ENCODE measurements around the gene RNF121.

RNF121 gene

DNA sequence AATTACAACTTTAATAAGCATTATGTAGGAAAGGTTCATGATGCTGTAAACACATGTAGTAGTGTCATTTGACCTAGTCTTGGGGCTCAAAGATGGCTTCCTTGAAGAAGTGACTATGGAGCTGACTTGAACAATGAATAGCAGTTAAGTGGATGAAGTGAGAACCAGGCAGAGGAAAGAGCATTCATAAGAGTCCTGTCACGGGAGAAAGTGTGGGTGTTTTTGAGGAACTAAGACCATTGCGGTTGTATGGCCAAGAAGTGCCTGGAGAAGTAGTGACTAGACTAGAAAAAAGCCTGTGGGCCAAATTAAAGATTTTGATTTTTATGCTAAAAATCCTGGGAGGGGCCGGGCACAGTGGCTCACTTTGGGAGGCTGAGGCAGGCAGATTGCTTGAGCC is 62.6 kb downstream of the RNF121 start:
- CTCF ChIA-PET: no interaction called here
- no peak for DNase-seq (ENCODE audit: extremely low spot score)
- TF ChIP-seq FOXA1 (IDR thresholded peaks at IDR 0.05): no peak
- no peak for TF ChIP-seq HDGF (IDR thresholded peaks at IDR 0.05; ENCODE audit: borderline replicate concordance)
- no peak for TF ChIP-seq CTBP1 (IDR thresholded peaks at IDR 0.05; ENCODE audit: borderline replicate concordance)
- POLR2A ChIA-PET: no interaction called here

DNA sequence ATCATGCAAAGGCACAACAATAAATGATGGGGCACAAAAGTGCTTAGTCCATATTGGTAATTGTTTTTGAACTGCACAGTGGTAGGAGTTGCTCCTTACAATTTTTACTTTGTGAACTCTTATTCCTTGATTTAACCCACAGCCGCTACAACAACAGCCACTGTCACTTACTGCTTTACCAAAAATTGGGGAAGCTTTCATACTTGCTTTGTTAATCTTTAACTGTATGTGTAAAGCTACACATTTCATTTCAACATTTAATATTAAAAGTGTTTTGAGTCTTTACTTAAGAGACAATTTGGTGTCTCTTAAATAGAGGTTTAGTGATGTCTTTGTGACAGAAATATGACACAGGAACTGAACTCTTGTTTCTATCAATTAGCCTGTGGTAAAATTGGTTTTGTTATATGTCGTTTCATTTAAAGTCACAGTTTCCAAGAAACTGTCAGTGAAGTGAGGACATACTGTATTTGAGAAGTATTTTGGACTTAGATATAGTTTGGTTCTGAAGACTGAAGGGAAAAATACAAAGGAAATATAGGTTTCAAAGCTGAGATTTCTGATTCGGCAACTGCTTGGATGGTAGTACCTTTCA is 63.4 kb downstream of the RNF121 start:
- ChIA-PET POLR2A (no interaction called here), CTCF (no interaction called here)
- no peak for TF ChIP-seq ARNT (IDR thresholded peaks at IDR 0.05)
- no peak for TF ChIP-seq FOXK2 (IDR thresholded peaks at IDR 0.05)
- TF ChIP-seq FOXA1 (IDR thresholded peaks at IDR 0.05): no peak
- TF ChIP-seq LEF1 (IDR thresholded peaks at IDR 0.05; ENCODE audit: borderline replicate concordance): no peak
- TF ChIP-seq TARDBP (IDR thresholded peaks at IDR 0.05): no peak
- TF ChIP-seq NFRKB (IDR thresholded peaks at IDR 0.05): no peak
- TF ChIP-seq L3MBTL2 (conservative IDR thresholded peaks at IDR 0.05): no peak
- TF ChIP-seq ELF4 (IDR thresholded peaks at IDR 0.05): no peak
- TF ChIP-seq ZNF384 (IDR thresholded peaks at IDR 0.05): no peak
- no peak for DNase-seq (ENCODE audit: extremely low spot score)

- CTCF ChIA-PET: no interaction called here
- no peak for TF ChIP-seq ELF4 (IDR thresholded peaks at IDR 0.05)
- TF ChIP-seq FOXM1 (IDR thresholded peaks at IDR 0.05; ENCODE audit: borderline replicate concordance): no peak
- TF ChIP-seq L3MBTL2 (conservative IDR thresholded peaks at IDR 0.05): no peak
- no peak for TF ChIP-seq TARDBP (IDR thresholded peaks at IDR 0.05)
- TF ChIP-seq ZNF384 (IDR thresholded peaks at IDR 0.05): no peak
- TF ChIP-seq FOXA1 (IDR thresholded peaks at IDR 0.05): no peak
- no peak for TF ChIP-seq SUZ12 (IDR thresholded peaks at IDR 0.05)
- no peak for TF ChIP-seq BHLHE40 (IDR thresholded peaks at IDR 0.05; ENCODE audit: borderline replicate concordance)
- no peak for TF ChIP-seq FOXK2 (IDR thresholded peaks at IDR 0.05)
- no peak for TF ChIP-seq LEF1 (IDR thresholded peaks at IDR 0.05; ENCODE audit: borderline replicate concordance)
- no peak for TF ChIP-seq SP1 (IDR thresholded peaks at IDR 0.05)
- TF ChIP-seq, protein P1, sequence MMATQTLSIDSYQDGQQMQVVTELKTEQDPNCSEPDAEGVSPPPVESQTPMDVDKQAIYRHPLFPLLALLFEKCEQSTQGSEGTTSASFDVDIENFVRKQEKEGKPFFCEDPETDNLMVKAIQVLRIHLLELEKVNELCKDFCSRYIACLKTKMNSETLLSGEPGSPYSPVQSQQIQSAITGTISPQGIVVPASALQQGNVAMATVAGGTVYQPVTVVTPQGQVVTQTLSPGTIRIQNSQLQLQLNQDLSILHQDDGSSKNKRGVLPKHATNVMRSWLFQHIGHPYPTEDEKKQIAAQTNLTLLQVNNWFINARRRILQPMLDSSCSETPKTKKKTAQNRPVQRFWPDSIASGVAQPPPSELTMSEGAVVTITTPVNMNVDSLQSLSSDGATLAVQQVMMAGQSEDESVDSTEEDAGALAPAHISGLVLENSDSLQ (IDR thresholded peaks at IDR 0.05): no peak
- no peak for TF ChIP-seq ARNT (IDR thresholded peaks at IDR 0.05)
- TF ChIP-seq NFRKB (IDR thresholded peaks at IDR 0.05): no peak
- no peak for TF ChIP-seq CTBP1 (IDR thresholded peaks at IDR 0.05; ENCODE audit: borderline replicate concordance)
- TF ChIP-seq HDGF (IDR thresholded peaks at IDR 0.05; ENCODE audit: borderline replicate concordance): no peak
- DNase-seq (ENCODE audit: extremely low spot score): no peak
- POLR2A ChIA-PET: no interaction called here
Observed at GRCh38 chr11:71994786-71995185, 65.9 kb downstream of the RNF121 start.

DNA sequence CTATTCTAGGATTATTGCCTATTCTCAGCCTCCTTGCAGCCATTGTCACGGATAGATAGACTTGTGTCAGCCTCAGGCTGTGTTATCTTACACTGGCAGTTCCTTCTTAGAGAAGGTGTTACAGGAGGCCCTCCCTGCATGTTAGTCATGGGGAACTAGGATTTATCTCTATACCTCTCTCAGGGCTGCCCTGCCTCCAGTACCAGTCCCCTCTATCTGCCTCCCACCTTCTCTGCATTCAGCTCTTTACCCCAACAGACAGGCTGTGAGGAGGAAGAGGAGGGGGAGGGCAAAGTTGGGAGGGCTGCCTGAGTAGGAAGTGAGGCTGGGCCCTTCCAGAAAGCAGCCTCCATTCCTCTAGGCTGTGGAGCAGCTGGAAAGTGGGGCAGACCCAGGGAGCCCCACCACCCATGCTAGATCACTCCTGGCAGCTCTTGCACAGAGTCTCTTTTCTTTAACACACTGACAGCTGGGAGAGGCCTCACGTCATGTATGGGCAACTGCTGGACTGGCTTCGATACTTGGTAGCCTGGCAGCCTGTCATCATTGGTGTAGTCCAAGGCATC is 67.0 kb downstream of the RNF121 start:
- ChIA-PET CTCF (no interaction called here), POLR2A (no interaction called here)
- TF ChIP-seq ZNF384 (IDR thresholded peaks at IDR 0.05): no peak
- no peak for TF ChIP-seq BHLHE40 (IDR thresholded peaks at IDR 0.05; ENCODE audit: borderline replicate concordance)
- TF ChIP-seq ELF4 (IDR thresholded peaks at IDR 0.05): no peak
- no peak for TF ChIP-seq FOXK2 (IDR thresholded peaks at IDR 0.05)
- TF ChIP-seq FOXM1 (IDR thresholded peaks at IDR 0.05; ENCODE audit: borderline replicate concordance): no peak
- TF ChIP-seq HDGF (IDR thresholded peaks at IDR 0.05; ENCODE audit: borderline replicate concordance): no peak
- no peak for TF ChIP-seq NFRKB (IDR thresholded peaks at IDR 0.05)
- TF ChIP-seq SP1 (IDR thresholded peaks at IDR 0.05): no peak
- no peak for TF ChIP-seq L3MBTL2 (conservative IDR thresholded peaks at IDR 0.05)
- no peak for TF ChIP-seq FOXA1 (IDR thresholded peaks at IDR 0.05)
- DNase-seq (ENCODE audit: extremely low spot score): no peak

DNA sequence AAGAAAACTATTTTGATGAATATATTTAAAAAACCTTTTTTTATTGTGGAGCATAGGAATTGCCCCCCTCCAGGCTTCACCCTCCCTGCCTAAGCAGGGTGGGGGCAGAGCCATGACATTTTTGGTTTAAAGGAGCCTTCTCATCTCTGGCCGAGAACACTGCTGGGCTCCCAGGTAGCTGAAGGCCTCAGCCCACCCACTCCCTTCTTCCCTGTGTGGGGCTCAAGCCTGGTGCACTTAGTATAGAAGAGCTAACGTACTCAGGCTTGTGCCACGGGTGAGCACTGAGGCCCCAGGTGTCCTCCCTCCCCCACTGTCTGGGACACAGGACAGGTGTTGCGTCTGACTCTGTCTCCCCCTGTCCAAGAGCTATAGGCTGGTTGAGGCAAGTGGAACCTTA is 67.7 kb downstream of the RNF121 start:
- TF ChIP-seq SUZ12 (IDR thresholded peaks at IDR 0.05) (no peak), LEF1 (IDR thresholded peaks at IDR 0.05; ENCODE audit: borderline replicate concordance) (no peak), SP1 (IDR thresholded peaks at IDR 0.05) (no peak), TARDBP (IDR thresholded peaks at IDR 0.05) (no peak), FOXM1 (IDR thresholded peaks at IDR 0.05; ENCODE audit: borderline replicate concordance) (no peak), BHLHE40 (IDR thresholded peaks at IDR 0.05; ENCODE audit: borderline replicate concordance) (no peak), FOXA1 (IDR thresholded peaks at IDR 0.05) (no peak), HDGF (IDR thresholded peaks at IDR 0.05; ENCODE audit: borderline replicate concordance) (no peak), ARNT (IDR thresholded peaks at IDR 0.05) (no peak), FOXK2 (IDR thresholded peaks at IDR 0.05) (no peak), CTBP1 (IDR thresholded peaks at IDR 0.05; ENCODE audit: borderline replicate concordance) (no peak), L3MBTL2 (conservative IDR thresholded peaks at IDR 0.05) (no peak), ZNF384 (IDR thresholded peaks at IDR 0.05) (no peak), NFRKB (IDR thresholded peaks at IDR 0.05) (no peak)
- TF ChIP-seq, protein P1 (IDR thresholded peaks at IDR 0.05): no peak
- ChIA-PET POLR2A (no interaction called here), CTCF (no interaction called here)
- DNase-seq (ENCODE audit: extremely low spot score): no peak

GRCh38 chr11:71996946-71997345 is 68.1 kb downstream of the RNF121 start:
- TF ChIP-seq CTBP1 (IDR thresholded peaks at IDR 0.05; ENCODE audit: borderline replicate concordance) (no peak), BHLHE40 (IDR thresholded peaks at IDR 0.05; ENCODE audit: borderline replicate concordance) (no peak), FOXA1 (IDR thresholded peaks at IDR 0.05) (no peak), ELF4 (IDR thresholded peaks at IDR 0.05) (no peak), TARDBP (IDR thresholded peaks at IDR 0.05) (no peak), SUZ12 (IDR thresholded peaks at IDR 0.05) (no peak), FOXK2 (IDR thresholded peaks at IDR 0.05) (no peak), L3MBTL2 (conservative IDR thresholded peaks at IDR 0.05) (no peak), SP1 (IDR thresholded peaks at IDR 0.05) (no peak)
- TF ChIP-seq, protein P1 (IDR thresholded peaks at IDR 0.05): no peak
- no peak for DNase-seq (ENCODE audit: extremely low spot score)
- CTCF ChIA-PET: interaction anchor here (0.9 kb wide), 1 partner anchor 19 kb away, joined by 6 read pairs; no protein-coding TSS in a partner anchor
- POLR2A ChIA-PET: no interaction called here

All from HEK293T (cell line).